Hepatocyte (in vitro differentiated cells): Measurements from ENCODE around the gene RAPGEFL1. TPM values are rescaled to one million over a fixed set of nuclear protein-coding genes. Genes with fewer than 3 reads are reported as not detected.
"Not testable (repeated sequence)": the region's sequence is repeated elsewhere in the genome, so short reads cannot be mapped to it uniquely, and the experiment has no call there.

Experiments
- DNase-seq: peaks from one replicate; pipeline ENCODE4 v3.0.0-alpha.2; 2016; ENCODE audit warnings: low spot score
- H2AFZ ChIP-seq: fragments of 200-600 bp; sonication (generic); 2 replicates; pipeline ENCODE4 v1.6.0; 2016; ENCODE audit warnings: antibody characterized with exemption, mild to moderate bottlenecking
- H3K27ac ChIP-seq: fragments of 200-600 bp; sonication (generic); 2 replicates; pipeline ENCODE4 v1.5.1; 2016; ENCODE audit warnings: mild to moderate bottlenecking
- H3K27me3 ChIP-seq: fragments of 200-600 bp; sonication (generic); 2 replicates; pipeline ENCODE4 v1.6.1; 2016
- H3K36me3 ChIP-seq: fragments of 200-600 bp; sonication (generic); replicated peaks from 2 replicates; pipeline ENCODE4 v1.5.1; 2016; ENCODE audit warnings: low read depth; ENCODE audit not compliant: insufficient read depth
- H3K4me1 ChIP-seq: fragments of 200-600 bp; sonication (generic); 2 replicates; pipeline ENCODE4 v1.5.1; 2016; ENCODE audit warnings: mild to moderate bottlenecking, moderate library complexity; ENCODE audit not compliant: insufficient read depth
- H3K4me2 ChIP-seq: fragments of 200-600 bp; sonication (generic); 2 replicates; pipeline ENCODE4 v1.6.0; 2016
- H3K4me3 ChIP-seq: fragments of 200-600 bp; sonication (generic); 2 replicates; pipeline ENCODE4 v1.5.1; 2016; ENCODE audit warnings: mild to moderate bottlenecking
- H3K79me2 ChIP-seq: fragments of 200-600 bp; sonication (generic); 2 replicates; pipeline ENCODE4 v1.6.0; 2017; ENCODE audit warnings: mild to moderate bottlenecking
- H3K9me2 ChIP-seq: fragments of 200-600 bp; sonication (generic); replicated peaks from 2 replicates; pipeline ENCODE4 v1.6.0; 2017; ENCODE audit warnings: mild to moderate bottlenecking; ENCODE audit not compliant: insufficient read depth
- H3K9me3 ChIP-seq: fragments of 200-600 bp; sonication (generic); 2 replicates; pipeline ENCODE4 v1.5.1; 2016; ENCODE audit warnings: low read depth, mild to moderate bottlenecking
- H4K20me1 ChIP-seq: fragments of 200-600 bp; sonication (generic); 2 replicates; pipeline ENCODE4 v1.6.0; 2016; ENCODE audit warnings: mild to moderate bottlenecking; ENCODE audit not compliant: insufficient read depth, poor library complexity, severe bottlenecking
- CTCF ChIP-seq: fragments of 200-600 bp; sonication (generic); IDR thresholded peaks from 2 replicates; pipeline ENCODE4 v1.5.1; 2016; ENCODE audit warnings: antibody characterized with exemption, mild to moderate bottlenecking; ENCODE audit not compliant: poor library complexity
- EZH2 ChIP-seq: fragments of 200-600 bp; sonication (generic); IDR thresholded peaks from 2 replicates; pipeline ENCODE4 v1.6.1; 2016; ENCODE audit warnings: antibody characterized with exemption, mild to moderate bottlenecking, borderline replicate concordance
- EZH2phosphoT487 ChIP-seq: fragments of 200-600 bp; sonication (generic); IDR thresholded peaks from one replicate; pipeline ENCODE4 v1.6.1; 2018; ENCODE audit warnings: antibody characterized with exemption, mild to moderate bottlenecking, low read depth, moderate library complexity; ENCODE audit not compliant: unreplicated experiment, severe bottlenecking
- WGBS: methylation state at CpG from one replicate; pipeline ENCODE4 v1.1.6; 2016; ENCODE audit warnings: low lambda C conversion rate; ENCODE audit errors: missing lambda C conversion rate; 5-methylcytosine and 5-hydroxymethylcytosine counted together
- polyA plus RNA-seq: library from polyadenylated mRNA; unstranded; fragments of >200 nt; fragmentation: Nextera tagmentation; extraction: Ambion mirVana; gene quantifications from 2 replicates; pipeline ENCODE4 v1.2.1, GENCODE V29; 2016
- total RNA-seq: library from RNA; depleted of rRNA; stranded (reverse); fragments of >200 nt; gene quantifications from 2 replicates; pipeline ENCODE4 v1.2.3, GENCODE V29; 2014

RAPGEFL1 gene
- total and polyA plus RNA-seq, 2 experiments from 2014 or later = 4.2 to 4.9 TPM

GRCh38 chr17:40203131-40203530 lies 25.9 kb downstream of the RAPGEFL1 start:
- no peak for DNase-seq
- Histone ChIP-seq H3K9me3 (no peaks in the 10 kb centered on the region), H3K27ac (no peak overlapping the region), H3K4me3 (no peak overlapping the region), H3K79me2 (no peaks in the 10 kb centered on the region), H3K4me1 (no peaks in the 10 kb centered on the region), H3K36me3 (no peaks in the 10 kb centered on the region), H3K27me3 (no peaks in the 10 kb centered on the region), H3K4me2 (no peak overlapping the region), H4K20me1 (no peaks in the 10 kb centered on the region), H2AFZ (no peak overlapping the region), H3K9me2 (no peaks in the 10 kb centered on the region)
- TF ChIP-seq EZH2phosphoT487 = no peak
- TF ChIP-seq EZH2 = no peak
- no peak for TF ChIP-seq CTCF
- WGBS = 86% methylated on average over 4 of the region's 4 CpGs

- not testable (repeated sequence) for H3K27ac ChIP-seq, H3K4me3 ChIP-seq, H4K20me1 ChIP-seq, H3K4me1 ChIP-seq, H3K9me2 ChIP-seq, H3K27me3 ChIP-seq, DNase-seq, H3K4me2 ChIP-seq, H2AFZ ChIP-seq, H3K79me2 ChIP-seq, H3K36me3 ChIP-seq, H3K9me3 ChIP-seq
- 93% methylated on average over 8 of the region's 8 CpGs for WGBS
Measured at GRCh38 chr17:40206193-40206592, 28.9 kb downstream of the RAPGEFL1 start.

GRCh38 chr17:40209404-40210093 lies 32.3 kb downstream of the RAPGEFL1 start:
- DNase-seq = no peak
- no peaks in the 10 kb centered on the region for H3K9me2 ChIP-seq
- H2AFZ ChIP-seq = peak overlapping the region; percentile 20
- no peaks in the 10 kb centered on the region for H4K20me1 ChIP-seq
- no peak overlapping the region for H3K4me2 ChIP-seq
- H3K27ac ChIP-seq = no peak overlapping the region
- TF ChIP-seq EZH2 (no peak), CTCF (no peak), EZH2phosphoT487 (no peak)
- no peaks in the 10 kb centered on the region for H3K9me3 ChIP-seq
- 49% methylated on average over 2 of the region's 2 CpGs for WGBS
- no peaks in the 10 kb centered on the region for H3K36me3 ChIP-seq
- H3K4me3 ChIP-seq = no peak overlapping the region
- H3K79me2 ChIP-seq = no peaks in the 10 kb centered on the region
- no peaks in the 10 kb centered on the region for H3K4me1 ChIP-seq
- H3K27me3 ChIP-seq = no peaks in the 10 kb centered on the region

GRCh38 chr17:40213914-40214313 lies 36.6 kb downstream of the RAPGEFL1 start:
- H2AFZ ChIP-seq, H3K27me3 ChIP-seq, H3K36me3 ChIP-seq, H3K4me2 ChIP-seq, H3K4me1 ChIP-seq, H3K9me2 ChIP-seq, H3K27ac ChIP-seq, H3K9me3 ChIP-seq, DNase-seq, H4K20me1 ChIP-seq, H3K79me2 ChIP-seq, H3K4me3 ChIP-seq: not testable (repeated sequence)
- 79% methylated on average over 6 of the region's 6 CpGs for WGBS
